HEK293T (cell line): Measurements from ENCODE around the gene TMEM9B.

Source experiments
- CTCF ChIA-PET: fragments of 350-600 bp; formaldehyde crosslinking; extraction: SDS; loops from one replicate; lab custom pipeline; 2021; ENCODE audit warnings: antibody characterized with exemption, inconsistent platforms; lab: Yijun Ruan, JAX
- POLR2A ChIA-PET: fragments of 350-600 bp; formaldehyde crosslinking; extraction: SDS; loops from one replicate; lab custom pipeline; 2020; ENCODE audit warnings: antibody characterized with exemption, inconsistent platforms; lab: Yijun Ruan, JAX
- DNase-seq: peaks from one replicate; pipeline ENCODE4 v3.0.0; 2012; ENCODE audit warnings: mixed read lengths; ENCODE audit errors: extremely low spot score
- ARNT ChIP-seq: fragments of 450-650 bp; IDR thresholded peaks from 2 replicates; pipeline ENCODE4 v1.6.1; 2017; ENCODE audit warnings: mild to moderate bottlenecking
- BHLHE40 ChIP-seq: fragments of 450-650 bp; IDR thresholded peaks from 2 replicates; pipeline ENCODE4 v1.6.1; 2016; ENCODE audit warnings: mild to moderate bottlenecking, moderate library complexity, borderline replicate concordance
- CTBP1 ChIP-seq: fragments of 450-650 bp; IDR thresholded peaks from 2 replicates; pipeline ENCODE4 v1.6.1; 2016; ENCODE audit warnings: borderline replicate concordance
- ELF4 ChIP-seq: fragments of 450-650 bp; IDR thresholded peaks from 2 replicates; pipeline ENCODE4 v1.6.1; 2017; ENCODE audit warnings: antibody characterized with exemption
- FOXA1 ChIP-seq: fragments of 450-650 bp; IDR thresholded peaks from 2 replicates; pipeline ENCODE4 v1.6.1; 2016; ENCODE audit warnings: mild to moderate bottlenecking
- FOXK2 ChIP-seq: fragments of 450-650 bp; IDR thresholded peaks from 2 replicates; pipeline ENCODE4 v1.6.1; 2016; ENCODE audit warnings: mild to moderate bottlenecking
- FOXM1 ChIP-seq: fragments of 450-650 bp; IDR thresholded peaks from 2 replicates; pipeline ENCODE4 v1.6.1; 2017; ENCODE audit warnings: mild to moderate bottlenecking, borderline replicate concordance
- HDGF ChIP-seq: fragments of 450-650 bp; IDR thresholded peaks from 2 replicates; pipeline ENCODE4 v1.6.1; 2017; ENCODE audit warnings: antibody characterized with exemption, borderline replicate concordance
- L3MBTL2 ChIP-seq: fragments of 450-650 bp; conservative IDR thresholded peaks from 2 replicates; pipeline ENCODE4 v1.6.1; 2016; ENCODE audit warnings: mild to moderate bottlenecking
- LEF1 ChIP-seq: fragments of 450-650 bp; IDR thresholded peaks from 2 replicates; pipeline ENCODE4 v1.6.1; 2017; ENCODE audit warnings: mild to moderate bottlenecking, borderline replicate concordance
- NFRKB ChIP-seq: fragments of 450-650 bp; IDR thresholded peaks from 2 replicates; pipeline ENCODE4 v1.6.1; 2016; ENCODE audit warnings: mild to moderate bottlenecking, moderate library complexity
- PKNOX1 ChIP-seq: fragments of 450-650 bp; IDR thresholded peaks from 2 replicates; pipeline ENCODE4 v1.6.1; 2016
- SP1 ChIP-seq: fragments of 450-650 bp; IDR thresholded peaks from 2 replicates; pipeline ENCODE4 v1.6.1; 2017
- SUZ12 ChIP-seq: fragments of 450-650 bp; IDR thresholded peaks from 2 replicates; pipeline ENCODE4 v1.6.1; 2016; ENCODE audit warnings: mild to moderate bottlenecking
- TARDBP ChIP-seq: fragments of 450-650 bp; IDR thresholded peaks from 2 replicates; pipeline ENCODE4 v1.6.1; 2016
- ZNF384 ChIP-seq: fragments of 450-650 bp; IDR thresholded peaks from 2 replicates; pipeline ENCODE4 v1.6.1; 2016

The TMEM9B gene

GRCh38 chr11:8928205-8928604, 36.0 kb downstream of the TMEM9B start:
- DNase-seq, result no peak
- ChIA-PET CTCF (interaction anchor here (1.2 kb wide), 1 partner anchor 11 kb away, joined by 4 read pairs; no protein-coding TSS in a partner anchor), POLR2A (no interaction called here)
- TF ChIP-seq CTBP1 (no peak), FOXK2 (no peak), L3MBTL2 (no peak), FOXM1 (no peak), SP1 (no peak), BHLHE40 (no peak), NFRKB (no peak), HDGF (no peak), FOXA1 (no peak), ELF4 (no peak), PKNOX1 (no peak), SUZ12 (no peak)

GRCh38 chr11:8927233-8927632, 37.0 kb downstream of the TMEM9B start:
- DNase-seq, result no peak
- POLR2A ChIA-PET, result no interaction called here
- no peak for TF ChIP-seq LEF1
- no peak for TF ChIP-seq L3MBTL2
- no peak for TF ChIP-seq ZNF384
- TF ChIP-seq TARDBP, result no peak
- no peak for TF ChIP-seq FOXA1
- TF ChIP-seq FOXM1, result no peak
- CTCF ChIA-PET, result interaction anchor here (1.2 kb wide), 1 partner anchor 10 kb away, joined by 4 read pairs; no protein-coding TSS in a partner anchor

GRCh38 chr11:8926236-8926635, 38.0 kb downstream of the TMEM9B start:
- CTCF ChIA-PET, result interaction anchor here (1.0 kb wide), 1 partner anchor 8 kb away, joined by 3 read pairs; no protein-coding TSS in a partner anchor
- POLR2A ChIA-PET, result no interaction called here

GRCh38 chr11:8925711-8926110, 38.5 kb downstream of the TMEM9B start:
- no peak for DNase-seq
- ChIA-PET CTCF (interaction anchor here (1.0 kb wide), 1 partner anchor 8 kb away, joined by 3 read pairs; no protein-coding TSS in a partner anchor), POLR2A (no interaction called here)
- no peak for TF ChIP-seq TARDBP
- TF ChIP-seq CTBP1, result no peak
- no peak for TF ChIP-seq L3MBTL2
- TF ChIP-seq NFRKB, result no peak
- TF ChIP-seq FOXK2, result no peak
- TF ChIP-seq FOXM1, result no peak
- TF ChIP-seq ELF4, result no peak
- TF ChIP-seq SUZ12, result no peak
- TF ChIP-seq HDGF, result no peak
- TF ChIP-seq PKNOX1, result no peak
- no peak for TF ChIP-seq ARNT
- TF ChIP-seq FOXA1, result no peak

More at GRCh38 chr11:8926236-8926635, 38.0 kb downstream of the TMEM9B start:
- DNase-seq, result no peak
- no peak for TF ChIP-seq FOXK2
- no peak for TF ChIP-seq NFRKB
- no peak for TF ChIP-seq TARDBP
- no peak for TF ChIP-seq L3MBTL2
- no peak for TF ChIP-seq BHLHE40
- no peak for TF ChIP-seq SP1
- TF ChIP-seq PKNOX1, result no peak
- no peak for TF ChIP-seq CTBP1
- TF ChIP-seq FOXM1, result no peak
- no peak for TF ChIP-seq FOXA1
- no peak for TF ChIP-seq ZNF384
- no peak for TF ChIP-seq SUZ12
- no peak for TF ChIP-seq HDGF
- no peak for TF ChIP-seq LEF1
- no peak for TF ChIP-seq ELF4
- TF ChIP-seq ARNT, result no peak

GRCh38 chr11:8922691-8923090, 41.6 kb downstream of the TMEM9B start:
- POLR2A ChIA-PET, result no interaction called here
- no peak for DNase-seq
- no peak for TF ChIP-seq SP1
- TF ChIP-seq FOXA1, result no peak
- CTCF ChIA-PET, result interaction anchor here (0.8 kb wide), 1 partner anchor 14 kb away, joined by 5 read pairs; no protein-coding TSS in a partner anchor

- TF ChIP-seq CTBP1 (no peak), L3MBTL2 (no peak), ZNF384 (no peak), ELF4 (no peak), ARNT (no peak), FOXK2 (no peak), FOXA1 (no peak), SUZ12 (no peak), TARDBP (no peak), LEF1 (no peak), PKNOX1 (no peak), SP1 (no peak), NFRKB (no peak), BHLHE40 (no peak), HDGF (no peak)
- DNase-seq, result no peak
- POLR2A ChIA-PET, result no interaction called here
- CTCF ChIA-PET, result interaction anchor here (0.5 to 1.1 kb wide), 2 partner anchors 10 to 34 kb away, joined by 3 to 4 read pairs; no protein-coding TSS in a partner anchor
Measured at GRCh38 chr11:8917157-8917825, 47.0 kb downstream of the TMEM9B start.
